ENCODE results near the gene DAB2. TPM values are rescaled to one million over a fixed set of nuclear protein-coding genes. Genes with fewer than 3 reads are reported as not detected.

DAB2 gene
- total RNA-seq, 6 experiments from 2014 or later = 228 to 285 (median 237) TPM

- H3K9me3 Mint-ChIP-seq = no peaks in the 10 kb centered on the region
- no peak for DNase-seq
- no peaks in the 10 kb centered on the region for H3K27me3 Mint-ChIP-seq (ENCODE audit: insufficient read depth)
- peak overlapping the region; percentile 69 for H3K27ac Mint-ChIP-seq
- H3K4me3 Mint-ChIP-seq = no peak overlapping the region
- peaks cover 31% of the 10 kb centered on the region for H3K4me1 Mint-ChIP-seq (ENCODE audit: low read depth)
- no peak for TF ChIP-seq CTCF (IDR thresholded peaks at IDR 0.05)
- H3K36me3 Mint-ChIP-seq (ENCODE audit: low read depth) = no peaks in the 10 kb centered on the region
These were observed 28.1 kb upstream of the DAB2 start for GRCh38 chr5:39452846-39453245.

GRCh38 chr5:39451276-39451941, 26.6 kb upstream of the DAB2 start:
- H3K27ac Mint-ChIP-seq = no peak overlapping the region
- H3K9me3 Mint-ChIP-seq = no peaks in the 10 kb centered on the region
- no peak overlapping the region for H3K4me3 Mint-ChIP-seq
- no peak for DNase-seq
- no peaks in the 10 kb centered on the region for H3K27me3 Mint-ChIP-seq (ENCODE audit: insufficient read depth)
- H3K4me1 Mint-ChIP-seq (ENCODE audit: low read depth) = peaks cover 46% of the 10 kb centered on the region
- no peaks in the 10 kb centered on the region; the same call in 1 of the 2 replicates for H3K36me3 Mint-ChIP-seq (ENCODE audit: low read depth)
- TF ChIP-seq CTCF (IDR thresholded peaks at IDR 0.05) = no peak

GRCh38 chr5:39450487-39450886, 25.7 kb upstream of the DAB2 start:
- Mint-ChIP-seq H3K4me3 (no peak overlapping the region), H3K27me3 (ENCODE audit: insufficient read depth) (no peaks in the 10 kb centered on the region), H3K27ac (no peak overlapping the region), H3K4me1 (ENCODE audit: low read depth) (peaks cover 55% of the 10 kb centered on the region), H3K36me3 (ENCODE audit: low read depth) (no peaks in the 10 kb centered on the region; the same call in 1 of the 2 replicates), H3K9me3 (no peaks in the 10 kb centered on the region)
- DNase-seq = no peak
- no peak for TF ChIP-seq CTCF (IDR thresholded peaks at IDR 0.05)

GRCh38 chr5:39449591-39449990, 24.8 kb upstream of the DAB2 start:
- no peaks in the 10 kb centered on the region; the same call in 1 of the 2 replicates for H3K36me3 Mint-ChIP-seq (ENCODE audit: low read depth)
- H3K4me1 Mint-ChIP-seq (ENCODE audit: low read depth) = peaks cover 58% of the 10 kb centered on the region
- H3K9me3 Mint-ChIP-seq = no peaks in the 10 kb centered on the region
- DNase-seq = no peak
- H3K27ac Mint-ChIP-seq = no peak overlapping the region
- TF ChIP-seq CTCF (IDR thresholded peaks at IDR 0.05) = no peak
- H3K4me3 Mint-ChIP-seq = no peak overlapping the region
- no peaks in the 10 kb centered on the region for H3K27me3 Mint-ChIP-seq (ENCODE audit: insufficient read depth)

GRCh38 chr5:39448506-39449128, 23.8 kb upstream of the DAB2 start:
- no peak for DNase-seq
- Mint-ChIP-seq H3K4me3 (no peak overlapping the region), H3K4me1 (ENCODE audit: low read depth) (peaks cover 57% of the 10 kb centered on the region), H3K9me3 (no peaks in the 10 kb centered on the region), H3K27ac (no peak overlapping the region), H3K27me3 (ENCODE audit: insufficient read depth) (no peaks in the 10 kb centered on the region), H3K36me3 (ENCODE audit: low read depth) (no peaks in the 10 kb centered on the region; the same call in 1 of the 2 replicates)
- TF ChIP-seq CTCF (IDR thresholded peaks at IDR 0.05) = no peak
